Prostate gland (tissue), 2 donors: ENCODE data around the gene PLXDC2. TPM values are rescaled to one million over a fixed set of nuclear protein-coding genes. Genes with fewer than 3 reads are reported as not detected.

Experiments used
- DNase-seq: peaks from one replicate; pipeline ENCODE4 v3.0.0-alpha.2; 2019; ENCODE audit warnings: low spot score
- H3K27ac ChIP-seq, 2 donors: fragments of 200-600 bp; sonication (generic); 2 replicates each; pipeline ENCODE4 v1.5.1; 2017 to 2019
- H3K27me3 ChIP-seq: fragments of 200-600 bp; sonication (generic); replicated peaks from 2 replicates; pipeline ENCODE4 v1.5.1; 2019; ENCODE audit not compliant: insufficient read depth
- H3K36me3 ChIP-seq, 2 donors: fragments of 200-600 bp; sonication (generic); 1 replicate in 1 of 2; 2 replicates in 1 of 2; pipeline versions ENCODE4 v1.5.1 to v1.8.1; 2017 to 2019
- H3K4me1 ChIP-seq: fragments of 200-600 bp; sonication (generic); replicated peaks from 2 replicates; pipeline ENCODE4 v1.5.1; 2019
- H3K4me3 ChIP-seq, 2 donors: fragments of 200-600 bp; sonication (generic); 2 replicates each; pipeline ENCODE4 v1.5.1; 2017 to 2019
- H3K9me3 ChIP-seq: fragments of 200-600 bp; sonication (generic); 2 replicates; pipeline ENCODE4 v1.5.1; 2017
- POLR2A ChIP-seq: fragments of 450-650 bp; IDR thresholded peaks from one replicate; pipeline ENCODE4 v1.6.1; 2016; ENCODE audit warnings: antibody characterized with exemption, mild to moderate bottlenecking
- POLR2AphosphoS5 ChIP-seq: sonication (generic); formaldehyde crosslinking; IDR thresholded peaks from one replicate; pipeline ENCODE4 v1.6.1; 2017; ENCODE audit warnings: antibody characterized with exemption
- WGBS: methylation state at CpG from one replicate; pipeline ENCODE4 v1.1.5; 2018; 5-methylcytosine and 5-hydroxymethylcytosine counted together
- intact Hi-C: fragments of 100-400 bp; cut with DNase I; formaldehyde crosslinking; loops from one replicate; pipeline ENCODE4 v1.14.2; 2022
- total RNA-seq, 2 donors: library from RNA; depleted of rRNA; stranded (reverse); fragments of >200 nt; gene quantifications; one replicate each; pipeline ENCODE4 v1.1.0, GENCODE V29; 2016
- TF ChIP-seq, protein P1 (sequence below), 4 experiments: fragments of 200-600 bp in 2 of 4; fragments of 450-650 bp in 2 of 4; sonication (generic) in 2 of 4; IDR thresholded peaks; 1 replicate in 3 of 4; 2 replicates in 1 of 4; pipeline ENCODE4 v1.5.1; 2016 to 2019; ENCODE audit warnings: antibody characterized with exemption in 4 of 4, mild to moderate bottlenecking in 2 of 4, moderate library complexity in 2 of 4

Gene PLXDC2
- total RNA-seq, 2 donors from 2014 or later, result 19.6 to 83.6 TPM

DNA sequence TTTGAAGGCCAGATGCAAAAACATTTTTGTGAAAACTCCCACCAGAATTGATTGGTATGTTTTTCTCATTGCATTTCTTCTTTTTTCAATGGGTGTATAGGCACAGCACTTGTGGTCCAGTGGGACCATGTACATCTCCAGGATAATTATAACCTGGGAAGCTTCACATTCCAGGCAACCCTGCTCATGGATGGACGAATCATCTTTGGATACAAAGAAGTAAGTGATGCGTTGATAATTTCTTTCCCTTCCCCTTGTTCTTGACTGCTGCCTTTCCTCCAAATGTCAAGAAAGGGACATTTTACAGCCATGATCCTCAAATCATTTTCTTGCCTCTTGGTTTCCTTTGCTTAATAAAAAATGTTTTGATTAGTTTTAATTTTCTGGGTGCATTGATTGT lies 331.5 kb downstream of the PLXDC2 start:
- 85% methylated on average over 2 of the region's 2 CpGs for WGBS
- no peaks in the 10 kb centered on the region for H3K9me3 ChIP-seq
- no peaks in the 10 kb centered on the region for H3K27me3 ChIP-seq
- TF ChIP-seq POLR2A (no peak), POLR2AphosphoS5 (no peak)
- TF ChIP-seq, protein P1, sequence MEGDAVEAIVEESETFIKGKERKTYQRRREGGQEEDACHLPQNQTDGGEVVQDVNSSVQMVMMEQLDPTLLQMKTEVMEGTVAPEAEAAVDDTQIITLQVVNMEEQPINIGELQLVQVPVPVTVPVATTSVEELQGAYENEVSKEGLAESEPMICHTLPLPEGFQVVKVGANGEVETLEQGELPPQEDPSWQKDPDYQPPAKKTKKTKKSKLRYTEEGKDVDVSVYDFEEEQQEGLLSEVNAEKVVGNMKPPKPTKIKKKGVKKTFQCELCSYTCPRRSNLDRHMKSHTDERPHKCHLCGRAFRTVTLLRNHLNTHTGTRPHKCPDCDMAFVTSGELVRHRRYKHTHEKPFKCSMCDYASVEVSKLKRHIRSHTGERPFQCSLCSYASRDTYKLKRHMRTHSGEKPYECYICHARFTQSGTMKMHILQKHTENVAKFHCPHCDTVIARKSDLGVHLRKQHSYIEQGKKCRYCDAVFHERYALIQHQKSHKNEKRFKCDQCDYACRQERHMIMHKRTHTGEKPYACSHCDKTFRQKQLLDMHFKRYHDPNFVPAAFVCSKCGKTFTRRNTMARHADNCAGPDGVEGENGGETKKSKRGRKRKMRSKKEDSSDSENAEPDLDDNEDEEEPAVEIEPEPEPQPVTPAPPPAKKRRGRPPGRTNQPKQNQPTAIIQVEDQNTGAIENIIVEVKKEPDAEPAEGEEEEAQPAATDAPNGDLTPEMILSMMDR (IDR thresholded peaks at IDR 0.05), result no peak
- intact Hi-C loops, result no loop called here
- no peak overlapping the region for H3K4me3 ChIP-seq
- no peak for DNase-seq
- no peaks in the 10 kb centered on the region for H3K4me1 ChIP-seq
- no peaks in the 10 kb centered on the region for H3K36me3 ChIP-seq
- no peak overlapping the region for H3K27ac ChIP-seq

DNA sequence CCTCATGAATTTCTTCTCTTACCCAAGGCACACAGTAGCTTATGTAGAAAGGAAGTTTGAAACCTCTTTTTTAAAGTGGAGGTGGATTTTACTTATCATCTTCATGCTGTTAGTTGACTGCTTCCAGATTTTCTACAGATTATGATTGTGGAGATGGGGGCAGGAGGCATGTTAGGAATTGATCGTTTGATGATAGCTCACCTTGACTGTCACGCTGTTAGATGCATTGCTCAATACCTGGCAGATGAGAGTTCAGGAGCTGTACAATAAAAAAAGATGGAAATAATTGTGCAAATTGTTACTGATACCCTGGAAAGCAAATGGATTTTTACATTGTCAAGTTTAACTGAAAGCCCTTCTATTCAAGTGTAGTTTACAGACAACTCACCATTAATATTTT lies 340.3 kb downstream of the PLXDC2 start:
- DNase-seq, result no peak
- H3K9me3 ChIP-seq, result no peaks in the 10 kb centered on the region
- no peaks in the 10 kb centered on the region for H3K27me3 ChIP-seq
- intact Hi-C loops, result no loop called here
- no peak overlapping the region for H3K4me3 ChIP-seq
- TF ChIP-seq, protein P1 (IDR thresholded peaks at IDR 0.05), result no peak
- no peak for TF ChIP-seq POLR2A
- H3K27ac ChIP-seq, result no peak overlapping the region
- no peaks in the 10 kb centered on the region for H3K36me3 ChIP-seq
- WGBS, result 93% methylated on average over 2 of the region's 2 CpGs
- no peaks in the 10 kb centered on the region for H3K4me1 ChIP-seq

DNA sequence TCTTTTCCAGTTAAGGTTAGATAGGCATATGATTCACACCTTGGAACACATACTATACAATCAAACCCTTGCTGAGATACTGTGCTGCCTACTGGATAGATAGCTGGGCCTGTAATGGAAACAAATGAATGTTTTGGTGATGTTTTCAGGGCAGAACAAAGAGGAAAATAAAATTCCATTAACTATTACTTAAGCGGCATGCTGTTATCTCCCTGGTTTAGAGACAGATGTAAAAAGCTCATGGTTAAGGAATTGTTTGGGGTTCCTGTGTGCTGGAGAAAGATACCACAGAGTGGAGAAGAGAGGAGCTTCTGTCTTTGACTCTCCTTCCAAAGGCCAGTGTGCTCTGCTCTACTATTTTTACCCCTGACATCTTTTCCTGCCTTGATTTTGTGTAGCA lies 341.1 kb downstream of the PLXDC2 start:
- TF ChIP-seq POLR2A, result no peak
- TF ChIP-seq, protein P1 (IDR thresholded peaks at IDR 0.05), result no peak
- Histone ChIP-seq H3K27me3 (no peaks in the 10 kb centered on the region), H3K4me3 (no peak overlapping the region), H3K4me1 (no peaks in the 10 kb centered on the region), H3K27ac (no peak overlapping the region), H3K9me3 (no peaks in the 10 kb centered on the region), H3K36me3 (no peaks in the 10 kb centered on the region)
- DNase-seq, result no peak
- 97% methylated on average over 1 of the region's 1 CpG for WGBS
- intact Hi-C loops, result no loop called here

DNA sequence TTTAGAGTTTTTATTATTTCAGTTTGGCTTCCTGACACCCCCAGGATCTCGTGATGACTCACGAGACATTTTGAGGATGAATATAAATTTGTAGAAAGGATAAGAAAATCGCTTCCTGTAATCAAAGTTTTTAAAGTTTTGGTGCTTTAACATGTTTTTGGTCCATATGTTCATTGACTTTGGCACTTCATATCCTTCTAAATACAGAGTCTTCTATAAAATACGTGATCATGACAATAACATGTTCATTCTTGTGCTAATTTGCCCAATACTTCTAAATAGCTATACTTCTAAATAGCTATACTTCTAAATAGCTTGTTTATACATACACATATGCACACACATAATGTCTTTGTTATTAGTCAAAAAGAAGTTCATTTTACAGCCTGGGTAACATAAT lies 341.9 kb downstream of the PLXDC2 start:
- TF ChIP-seq POLR2AphosphoS5, result no peak
- TF ChIP-seq, protein P1 (IDR thresholded peaks at IDR 0.05), result no peak
- intact Hi-C loops, result no loop called here
- DNase-seq, result no peak
- Histone ChIP-seq H3K27me3 (no peaks in the 10 kb centered on the region), H3K9me3 (no peaks in the 10 kb centered on the region), H3K4me1 (no peaks in the 10 kb centered on the region), H3K4me3 (no peak overlapping the region), H3K36me3 (no peaks in the 10 kb centered on the region), H3K27ac (no peak overlapping the region)
- WGBS, result 74% methylated on average over 4 of the region's 4 CpGs

DNA sequence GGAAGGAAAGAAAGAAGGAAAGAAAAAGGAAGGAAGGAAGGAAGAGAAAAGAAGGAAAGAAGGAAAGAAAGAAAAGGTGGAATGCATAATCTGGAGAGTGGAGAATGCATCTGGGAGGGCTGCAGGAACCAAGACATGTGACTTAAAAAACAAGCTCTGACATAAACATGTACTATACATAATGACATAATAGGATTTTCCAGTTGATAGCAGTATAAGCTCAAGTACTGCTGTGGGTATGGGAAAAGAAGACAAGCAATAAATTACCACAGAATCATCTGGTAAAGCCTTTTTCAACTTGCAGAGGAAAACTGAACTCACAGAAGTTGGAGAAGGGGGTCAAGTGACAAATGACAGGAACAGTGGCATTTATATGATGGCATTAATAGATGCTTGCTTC lies 345.9 kb downstream of the PLXDC2 start:
- no peaks in the 10 kb centered on the region for H3K9me3 ChIP-seq
- intact Hi-C loops, result no loop called here

More for the DNA sequence above, 345.9 kb downstream of the PLXDC2 start:
- H3K4me3 ChIP-seq, result no peak overlapping the region
- no peaks in the 10 kb centered on the region for H3K36me3 ChIP-seq
- no peak overlapping the region for H3K27ac ChIP-seq
- H3K4me1 ChIP-seq, result no peaks in the 10 kb centered on the region
- TF ChIP-seq POLR2A (no peak), POLR2AphosphoS5 (no peak)
- no peak for DNase-seq
- no peaks in the 10 kb centered on the region for H3K27me3 ChIP-seq
